GM10266 (cell line): ENCODE results near the gene CEP89.
"Not testable (repeated sequence)": the region's sequence is repeated elsewhere in the genome, so short reads cannot be mapped to it uniquely, and the experiment has no call there.

Experiments
- DNase-seq: peaks from one replicate; pipeline ENCODE4 v3.0.0; 2012; ENCODE audit errors: extremely low spot score
- TF ChIP-seq, protein P1 (sequence below): IDR thresholded peaks from 2 replicates; pipeline ENCODE4 v1.5.1; 2012; ENCODE audit warnings: mild to moderate bottlenecking, low read depth; ENCODE audit not compliant: control insufficient read depth, insufficient read depth; ENCODE audit errors: missing control alignments

The CEP89 gene

DNA sequence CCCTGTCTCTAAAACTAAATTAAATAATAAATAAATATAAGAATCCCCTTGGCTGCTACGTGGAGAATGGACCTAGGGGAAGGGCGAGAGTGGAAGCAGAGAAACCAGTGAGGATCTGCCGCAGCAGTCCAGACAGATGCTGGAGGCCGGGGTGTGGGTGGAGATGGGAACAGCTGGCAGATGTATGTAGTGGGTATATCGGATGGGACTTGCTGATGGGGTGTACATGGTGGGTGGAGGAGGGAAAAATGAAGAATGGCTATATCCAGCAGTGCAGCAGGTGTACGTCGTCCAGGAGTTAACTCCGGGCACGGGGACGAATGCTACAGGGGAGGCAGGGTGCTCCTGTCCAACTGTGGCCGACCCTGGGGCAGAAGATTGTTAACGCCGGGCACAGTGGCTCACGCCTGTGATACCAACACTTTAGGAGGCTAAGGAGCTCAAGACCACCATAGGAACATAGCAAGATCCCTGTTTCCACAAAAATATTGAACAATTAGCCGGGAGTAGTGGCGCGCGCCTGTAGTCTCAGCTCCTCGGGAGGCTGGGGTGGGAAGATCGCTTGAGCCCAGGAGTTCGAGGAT lies 654 bp downstream of the CEP89 start:
- TF ChIP-seq, protein P1, sequence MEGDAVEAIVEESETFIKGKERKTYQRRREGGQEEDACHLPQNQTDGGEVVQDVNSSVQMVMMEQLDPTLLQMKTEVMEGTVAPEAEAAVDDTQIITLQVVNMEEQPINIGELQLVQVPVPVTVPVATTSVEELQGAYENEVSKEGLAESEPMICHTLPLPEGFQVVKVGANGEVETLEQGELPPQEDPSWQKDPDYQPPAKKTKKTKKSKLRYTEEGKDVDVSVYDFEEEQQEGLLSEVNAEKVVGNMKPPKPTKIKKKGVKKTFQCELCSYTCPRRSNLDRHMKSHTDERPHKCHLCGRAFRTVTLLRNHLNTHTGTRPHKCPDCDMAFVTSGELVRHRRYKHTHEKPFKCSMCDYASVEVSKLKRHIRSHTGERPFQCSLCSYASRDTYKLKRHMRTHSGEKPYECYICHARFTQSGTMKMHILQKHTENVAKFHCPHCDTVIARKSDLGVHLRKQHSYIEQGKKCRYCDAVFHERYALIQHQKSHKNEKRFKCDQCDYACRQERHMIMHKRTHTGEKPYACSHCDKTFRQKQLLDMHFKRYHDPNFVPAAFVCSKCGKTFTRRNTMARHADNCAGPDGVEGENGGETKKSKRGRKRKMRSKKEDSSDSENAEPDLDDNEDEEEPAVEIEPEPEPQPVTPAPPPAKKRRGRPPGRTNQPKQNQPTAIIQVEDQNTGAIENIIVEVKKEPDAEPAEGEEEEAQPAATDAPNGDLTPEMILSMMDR: no peak
- DNase-seq: no peak

DNA sequence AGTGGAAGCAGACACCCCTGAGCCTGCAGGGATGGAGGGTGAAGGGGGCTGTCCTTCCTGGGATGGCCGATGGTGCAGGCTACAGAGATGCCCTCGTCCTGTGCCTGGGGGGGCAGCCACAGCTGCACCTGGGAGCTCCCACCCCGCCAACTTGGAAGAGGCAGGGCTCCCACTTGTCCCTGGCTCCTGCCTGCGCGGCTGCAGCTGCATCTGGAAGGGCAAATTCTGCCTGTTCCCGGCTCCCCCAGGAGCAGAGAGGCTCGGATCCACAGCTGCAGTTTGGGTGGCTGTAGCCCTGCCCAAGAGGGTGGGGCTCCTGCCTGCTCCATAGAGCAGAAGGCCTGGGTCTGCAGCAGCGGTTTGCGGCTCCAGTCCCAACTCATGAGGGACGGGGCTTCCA lies 2.2 kb downstream of the CEP89 start:
- DNase-seq: no peak
- TF ChIP-seq, protein P1: no peak

DNA sequence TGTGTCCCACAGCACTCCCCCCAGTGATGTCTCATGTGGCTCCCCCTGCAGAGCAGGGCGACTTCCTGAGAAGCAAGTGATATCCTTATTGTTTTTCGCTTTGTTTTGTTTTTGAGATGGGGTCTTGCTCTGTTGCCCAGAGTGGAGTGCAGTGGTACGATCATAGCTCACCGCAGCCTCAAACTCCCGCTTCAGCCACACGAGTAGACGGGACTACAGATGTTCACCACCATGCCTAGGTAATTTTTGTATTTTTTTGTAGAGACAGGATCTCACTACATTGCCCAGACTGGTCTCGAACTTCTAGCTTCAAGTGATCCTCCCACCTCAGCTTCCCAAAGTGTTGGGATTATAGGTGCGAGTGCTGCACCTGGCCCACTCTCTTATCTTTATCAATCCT lies 5.0 kb downstream of the CEP89 start:
- TF ChIP-seq, protein P1: no peak
- no peak for DNase-seq

DNA sequence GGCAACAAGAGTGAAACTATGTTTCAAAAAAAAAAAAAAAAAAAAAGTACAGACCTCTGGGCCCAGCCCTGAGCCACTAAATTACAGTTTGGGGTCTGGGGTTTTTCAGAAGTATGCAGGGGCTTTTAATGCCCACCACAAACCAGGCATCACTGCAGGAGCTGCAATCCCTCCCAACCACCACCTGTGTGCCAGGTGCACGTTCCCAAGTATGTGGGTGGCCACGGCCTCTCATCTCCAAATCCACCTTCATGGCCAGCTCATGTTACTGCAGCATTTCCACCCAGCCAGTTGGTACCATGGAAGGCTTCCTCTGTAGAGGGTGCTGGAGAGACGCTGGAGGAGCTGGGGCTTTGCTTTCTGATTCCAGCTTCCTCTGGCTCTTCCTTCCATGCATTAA lies 26.5 kb downstream of the CEP89 start:
- TF ChIP-seq, protein P1: no peak
- no peak for DNase-seq

DNA sequence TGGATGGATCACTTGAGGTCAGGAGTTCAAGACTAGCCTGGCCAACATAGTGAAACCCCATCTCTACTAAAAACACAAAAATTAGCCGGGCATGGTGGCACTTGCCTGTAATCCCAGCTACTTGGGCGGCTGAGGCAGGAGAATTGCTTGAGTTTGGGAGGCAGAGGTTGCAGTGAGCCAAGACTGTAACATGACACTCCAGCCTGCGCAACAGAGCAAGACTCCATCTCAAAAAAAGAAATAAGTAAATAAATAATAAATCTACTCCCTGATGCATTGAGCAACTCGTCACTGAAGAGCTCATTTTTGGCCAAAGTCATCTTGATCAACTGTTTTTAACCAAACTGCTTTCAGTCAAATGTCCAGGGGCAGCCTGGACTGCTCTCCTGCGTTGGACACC lies 30.5 kb downstream of the CEP89 start:
- DNase-seq: not testable (repeated sequence)

DNA sequence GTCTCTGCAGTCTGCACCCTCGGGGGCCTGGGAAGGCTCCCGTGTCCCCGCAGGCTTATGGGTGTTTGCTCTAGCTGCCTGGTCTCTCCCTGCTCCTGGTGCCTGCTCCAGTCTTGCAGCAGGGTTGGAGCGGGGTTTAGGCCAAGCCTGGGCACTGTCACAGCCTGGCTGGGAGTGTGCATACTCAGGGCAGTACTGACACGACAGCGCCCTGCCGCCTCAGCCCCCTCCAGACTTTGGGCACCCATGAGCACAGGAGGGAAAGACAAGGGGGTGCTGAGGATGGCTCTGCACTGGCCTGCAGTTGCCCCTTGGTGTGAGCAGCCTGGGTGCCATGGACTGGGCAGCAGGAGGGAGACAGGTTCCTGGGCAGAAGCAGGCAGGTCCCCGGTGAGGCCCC lies 35.7 kb downstream of the CEP89 start:
- TF ChIP-seq, protein P1: no peak
- no peak for DNase-seq

DNA sequence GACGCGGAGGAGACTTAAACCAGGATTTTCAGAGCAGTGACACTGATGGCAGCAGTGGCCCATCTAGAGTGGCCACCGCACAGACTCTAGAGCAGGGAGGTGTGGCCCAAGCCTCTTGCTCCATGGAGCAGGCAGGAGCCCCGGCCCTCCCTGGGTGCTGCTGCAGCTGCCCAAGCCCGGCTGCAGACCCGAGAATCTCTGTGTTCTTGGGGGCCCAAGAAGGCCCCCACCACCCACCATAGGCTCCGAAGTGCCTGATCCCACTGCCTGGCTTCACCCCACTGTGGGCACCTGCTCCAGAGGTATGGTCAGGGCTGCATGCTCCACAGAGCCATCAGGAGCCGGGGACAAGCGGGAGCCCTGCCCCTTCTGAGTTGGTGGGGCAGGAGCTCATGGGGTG lies 36.1 kb downstream of the CEP89 start:
- no peak for DNase-seq

More for the DNA sequence above, 36.1 kb downstream of the CEP89 start:
- TF ChIP-seq, protein P1: no peak
